ENCODE data around the gene IL12B.
"Not testable (repeated sequence)": the region's sequence is repeated elsewhere in the genome, so short reads cannot be mapped to it uniquely, and the experiment has no call there.

GRCh38 chr5:159297300-159297699 lies 33.0 kb downstream of the IL12B start:
- TF ChIP-seq EZH2 (IDR thresholded peaks at IDR 0.05; ENCODE audit: insufficient read depth, low read length); CTCF (IDR thresholded peaks at IDR 0.05; ENCODE audit: insufficient read depth, low read depth, low read length): not testable (repeated sequence)
